NOMO-1 treated with dmso at 0.1 percent for 144 hours (cell line): Measurements from ENCODE around the gene PAX8.

Experiments
- DNase-seq: peaks from one replicate; lab custom pipeline; 2025; ENCODE audit not compliant: unreplicated experiment; lab: John Stamatoyannopoulos, UW

Gene PAX8

DNA sequence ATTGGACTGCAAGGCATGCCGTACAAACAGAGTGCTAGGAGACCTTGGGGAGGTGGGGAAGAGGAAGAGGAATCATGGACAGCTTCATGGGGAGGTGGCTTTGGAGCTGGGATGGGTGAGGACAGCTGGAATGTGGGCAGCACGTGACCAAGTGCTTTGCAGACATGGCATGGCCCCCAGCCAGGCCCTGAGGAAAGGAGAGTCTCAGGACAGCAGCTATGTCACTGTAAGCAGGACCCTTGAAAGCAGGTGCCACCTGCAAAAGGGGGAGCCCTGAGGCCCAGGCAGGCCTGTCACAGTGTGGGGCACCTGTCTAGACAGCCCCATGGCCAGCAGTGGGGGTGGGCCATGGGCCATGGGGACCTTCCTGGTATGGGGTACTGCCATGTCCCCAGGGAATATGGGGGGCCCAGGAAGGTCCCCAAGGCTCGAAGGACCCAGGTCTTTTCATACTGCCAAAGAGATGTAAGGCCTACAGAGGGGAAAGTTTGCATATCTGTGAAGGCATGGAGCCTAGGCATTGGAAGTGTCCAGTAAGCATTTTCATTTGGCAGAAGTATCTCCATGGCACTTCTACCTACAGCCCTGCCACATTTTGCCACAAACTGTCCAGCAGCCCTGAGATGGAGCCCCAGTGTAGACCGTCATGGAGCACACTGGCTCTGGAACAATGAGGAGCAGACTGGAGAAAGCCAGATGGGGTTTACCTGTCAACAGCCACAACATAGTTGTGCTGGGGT lies 9.9 kb downstream of the PAX8 start:
- no peak for DNase-seq

DNA sequence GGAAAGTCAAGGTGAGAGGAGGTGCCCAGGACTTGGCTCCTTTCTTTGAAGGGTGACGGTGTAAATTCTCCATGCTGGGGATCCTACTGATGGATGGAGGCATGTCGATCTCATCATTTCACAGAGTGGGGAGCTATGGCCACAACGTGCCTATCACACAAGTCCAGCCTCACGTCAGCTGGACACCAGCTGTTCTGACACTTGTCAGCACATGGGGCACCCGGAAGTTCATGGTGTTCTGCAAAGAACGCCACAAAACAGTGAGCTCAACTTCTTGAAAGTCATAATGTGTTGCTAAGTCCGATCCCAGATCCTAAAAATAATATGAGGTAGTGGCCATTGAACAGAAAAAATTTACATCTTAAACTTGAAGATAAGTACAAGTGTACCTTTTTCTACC lies 12.3 kb downstream of the PAX8 start:
- DNase-seq, result no peak

DNA sequence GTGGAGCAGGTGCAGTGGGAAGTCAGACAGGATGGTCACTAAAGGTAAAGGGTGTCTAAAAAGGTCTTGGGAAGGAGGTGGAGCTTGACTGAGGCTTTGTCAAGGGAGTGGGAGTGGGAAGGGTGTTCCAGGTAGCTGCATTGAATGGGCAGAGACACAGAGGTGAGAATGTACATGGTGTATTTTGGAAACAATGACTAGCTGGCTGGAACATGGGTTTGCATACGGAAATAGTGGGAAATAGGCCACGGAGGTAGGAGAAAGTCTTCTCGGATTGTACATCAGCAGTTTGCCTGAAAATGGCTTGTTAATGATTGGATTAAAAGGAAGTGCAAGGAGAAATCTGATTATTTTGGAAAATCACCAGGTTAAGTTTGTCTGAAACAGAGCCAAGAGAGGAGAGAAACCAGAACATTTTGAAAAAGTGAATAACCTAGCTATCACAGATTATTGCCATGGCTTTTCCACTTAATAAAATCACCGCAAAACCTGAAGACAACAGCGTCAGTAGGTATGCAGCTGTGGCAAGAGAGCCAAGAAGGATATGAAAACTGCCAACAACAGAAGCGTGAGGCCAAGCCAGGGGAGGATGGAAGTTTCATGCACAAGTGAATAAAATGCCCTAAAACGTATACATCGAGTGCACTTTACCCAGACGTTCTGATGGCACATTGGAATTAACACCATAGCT lies 13.9 kb downstream of the PAX8 start:
- DNase-seq, result no peak

DNA sequence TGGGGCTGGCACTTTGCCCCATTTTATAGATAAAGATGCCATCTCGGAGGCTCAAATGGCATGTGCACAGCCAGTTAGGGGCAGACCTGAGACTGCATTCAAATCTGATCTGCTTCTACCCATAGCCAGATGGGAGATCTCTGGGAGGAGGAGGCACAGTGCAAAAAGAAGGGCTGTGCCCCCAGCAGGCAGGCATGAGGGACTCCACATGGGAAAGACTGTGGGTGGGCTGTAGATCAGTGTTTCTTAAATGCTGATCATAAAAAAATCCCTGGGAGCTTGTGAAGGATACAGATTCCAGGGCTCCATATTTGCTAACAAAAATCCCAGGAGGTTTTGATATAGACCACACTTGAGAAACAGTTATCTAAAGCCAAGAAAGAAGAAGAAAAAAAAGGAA lies 15.2 kb downstream of the PAX8 start:
- DNase-seq, result no peak

DNA sequence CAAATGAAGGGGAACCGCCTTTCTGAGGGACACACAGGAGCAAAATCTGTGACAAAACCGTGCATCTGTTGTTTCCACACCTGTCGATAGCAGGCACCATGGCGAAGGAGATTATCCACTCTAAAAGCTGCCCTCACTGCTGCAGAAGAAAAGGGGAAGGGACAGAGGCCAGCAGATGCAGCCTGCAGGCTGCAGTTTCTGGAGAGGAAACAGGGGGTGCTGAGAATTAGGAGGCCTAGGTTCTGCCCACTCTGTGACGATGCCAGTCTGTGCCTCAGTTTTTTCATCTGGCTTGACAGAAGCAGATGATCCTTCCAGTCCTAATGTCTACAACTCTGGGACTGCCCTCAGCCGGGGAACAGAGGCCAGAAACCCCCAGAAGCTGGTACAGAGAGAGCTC lies 17.7 kb downstream of the PAX8 start:
- peak; percentile 58 for DNase-seq

DNA sequence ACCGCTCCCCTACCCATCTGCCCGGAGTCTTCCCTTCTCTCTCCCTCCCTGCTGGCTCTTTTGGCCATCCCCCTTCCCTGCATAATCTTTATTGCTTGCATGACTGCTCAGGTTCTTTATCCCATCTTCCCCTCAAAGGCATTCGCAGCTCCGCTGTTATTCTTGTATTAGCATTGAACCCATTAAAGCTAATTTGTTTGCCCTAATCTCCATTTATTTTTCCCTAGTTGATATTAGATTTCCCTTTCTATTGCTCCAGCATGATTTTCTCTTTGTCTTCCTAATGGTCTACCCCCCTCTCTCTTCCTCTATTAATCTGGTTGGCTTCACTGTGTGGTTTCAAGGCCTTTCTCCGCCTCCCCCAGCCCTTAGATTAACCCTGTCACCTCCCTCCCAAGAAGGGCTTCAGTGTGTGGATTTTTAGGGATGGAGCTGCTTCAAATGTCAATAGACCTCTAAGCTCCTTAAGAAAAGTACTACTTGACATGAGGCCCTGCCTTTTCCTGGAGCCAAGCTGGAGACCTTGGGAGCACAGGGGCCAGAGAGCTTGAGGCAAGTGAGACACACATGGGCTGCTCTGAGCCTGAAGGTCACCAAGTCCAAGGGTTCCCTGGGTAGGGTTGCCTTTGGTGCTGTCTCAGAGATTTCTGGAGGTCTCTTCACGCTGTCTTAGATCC lies 20.1 kb downstream of the PAX8 start:
- no peak for DNase-seq

DNA sequence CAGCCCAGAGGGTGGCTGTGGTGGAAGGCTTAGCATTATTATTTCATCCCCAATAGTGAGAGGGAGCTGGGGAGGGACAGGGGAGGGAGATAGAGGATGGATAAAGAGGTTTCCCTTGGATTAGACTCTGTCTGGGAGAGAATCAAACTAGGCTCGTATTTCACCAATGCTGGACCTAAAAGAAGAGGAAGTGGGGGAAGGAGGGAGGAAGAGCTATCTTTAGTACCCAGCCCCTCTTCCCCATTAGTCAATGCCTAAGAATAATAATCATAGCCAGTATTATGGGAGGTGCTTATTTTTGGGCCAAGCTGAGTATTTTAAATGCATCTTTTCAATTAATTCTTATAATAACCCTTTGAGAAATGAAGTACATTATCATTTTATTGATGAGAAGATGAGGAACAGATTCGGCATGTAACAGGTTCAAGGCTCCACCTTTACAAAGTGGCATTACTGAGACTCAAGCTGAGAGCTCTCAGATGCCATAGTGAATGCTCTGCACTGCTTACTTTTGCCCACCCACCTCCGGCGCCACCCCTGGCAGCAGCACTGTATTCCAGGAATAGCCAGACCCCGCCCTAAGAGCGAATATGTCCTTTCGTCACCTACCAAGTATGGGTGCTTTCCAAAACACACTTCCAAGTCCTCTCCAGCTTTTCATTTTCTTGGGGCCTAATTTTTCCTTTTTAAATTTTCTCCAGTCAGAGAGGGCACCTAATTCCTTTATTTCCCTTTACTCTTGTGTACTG lies 21.0 kb downstream of the PAX8 start:
- DNase-seq, result peak; percentile 31

DNA sequence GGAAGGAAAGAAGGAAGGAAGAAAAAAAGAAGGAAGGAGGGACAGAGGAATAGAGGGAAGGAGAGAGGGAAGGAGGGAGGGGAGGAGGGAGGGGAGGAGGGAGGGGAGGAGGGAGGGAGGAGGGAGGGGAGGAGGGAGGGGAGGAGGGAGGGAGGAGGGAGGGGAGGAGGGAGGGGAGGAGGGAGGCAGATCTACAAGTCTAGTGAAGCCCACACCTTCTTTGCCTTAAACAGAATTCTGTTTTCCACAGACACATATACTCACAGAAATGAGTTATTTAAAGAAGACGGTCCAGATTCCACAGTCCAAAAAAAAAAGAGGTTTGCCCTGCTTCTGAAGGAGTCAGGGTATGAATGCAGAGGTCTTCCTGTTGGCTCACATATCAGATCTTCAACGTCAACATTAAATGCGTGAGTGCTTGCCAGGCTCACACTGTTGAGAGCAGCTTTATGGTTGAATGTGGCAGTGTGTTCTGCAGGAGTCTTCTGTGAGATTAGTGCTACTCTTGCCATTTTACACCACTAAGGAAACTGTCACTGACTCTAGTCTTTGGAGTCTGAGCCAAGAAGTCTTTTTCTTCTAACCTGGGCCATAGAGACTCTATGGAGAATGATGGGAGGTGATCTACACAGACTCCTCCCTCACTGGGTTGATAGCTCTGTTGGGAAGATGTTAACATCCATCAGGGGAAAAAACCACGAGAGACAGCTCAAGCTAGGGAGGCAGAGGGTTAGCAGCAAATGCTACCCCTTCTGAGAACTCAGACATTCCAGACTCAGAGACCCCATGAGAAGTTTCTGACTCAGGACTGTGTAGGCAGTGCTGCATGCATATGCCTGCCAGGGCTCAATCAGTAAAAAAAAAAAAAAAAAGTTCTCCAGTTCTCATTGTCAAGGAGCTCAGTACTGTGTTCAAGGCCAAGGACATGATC lies 23.3 kb downstream of the PAX8 start:
- no peak for DNase-seq

DNA sequence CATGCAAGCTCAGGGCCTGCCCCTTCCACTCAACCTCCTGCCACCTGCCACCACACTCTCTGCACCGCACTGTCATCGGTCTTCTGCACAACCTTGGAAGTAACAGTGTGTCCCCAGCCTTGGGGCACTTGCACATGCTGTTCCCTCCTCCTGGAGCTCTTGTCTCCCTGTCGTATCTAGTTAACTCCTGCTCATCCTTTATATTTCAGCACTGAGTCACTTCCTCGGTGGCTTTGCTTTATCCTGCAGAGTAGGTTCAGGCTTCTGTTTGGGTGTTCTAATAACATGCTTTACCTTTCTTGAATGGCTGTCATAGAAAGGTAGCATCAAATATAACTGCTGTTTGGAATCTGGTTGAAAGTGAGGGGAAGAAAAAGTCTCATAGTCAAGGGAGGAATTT lies 25.3 kb downstream of the PAX8 start:
- no peak for DNase-seq

DNA sequence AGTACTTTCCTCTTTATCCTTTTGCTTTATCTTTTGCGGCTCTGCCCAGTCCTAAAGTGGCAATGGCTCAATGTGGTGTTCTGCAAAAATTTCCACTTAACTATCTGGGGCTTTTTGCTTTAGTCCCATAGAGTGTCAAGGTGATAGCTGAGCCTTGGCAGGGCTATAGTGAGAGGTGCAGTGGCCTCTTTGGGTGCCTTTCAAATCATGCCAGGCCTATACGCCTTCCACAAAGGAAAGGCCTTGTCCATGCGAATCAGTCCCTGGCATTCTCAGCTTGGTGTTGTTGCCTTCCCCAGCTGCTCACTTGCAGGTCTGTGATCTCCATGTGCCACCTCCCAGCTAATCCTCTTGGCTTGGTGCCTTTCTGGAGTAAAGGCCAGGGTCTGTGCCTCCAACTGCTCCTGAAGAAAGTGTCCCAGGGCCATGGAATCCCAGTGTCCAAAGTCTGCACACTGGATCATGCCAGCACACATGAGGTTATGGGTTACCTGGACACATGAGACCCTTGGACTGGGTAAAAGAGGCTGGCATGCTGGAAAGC lies 26.6 kb downstream of the PAX8 start:
- no peak for DNase-seq

DNA sequence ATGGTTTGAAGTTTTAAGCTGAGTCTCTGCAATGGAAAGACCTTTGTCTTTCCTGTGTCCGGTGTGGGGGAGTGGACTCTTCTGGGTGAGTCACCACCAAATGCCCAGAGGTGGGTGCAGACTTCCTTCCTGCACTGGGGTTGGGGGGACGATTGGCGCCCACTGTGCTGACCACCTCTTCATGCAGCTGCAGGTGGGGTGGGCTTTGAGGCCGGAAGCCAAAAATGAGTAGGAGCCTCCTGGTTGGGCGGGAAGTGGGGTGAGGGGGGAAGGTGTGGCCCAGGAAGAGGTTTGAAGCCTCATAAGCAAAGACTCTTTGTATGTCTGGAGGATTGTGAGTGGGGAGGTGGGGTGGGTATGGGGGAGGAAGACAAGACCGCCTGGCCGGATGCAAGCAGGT lies 27.6 kb downstream of the PAX8 start:
- DNase-seq, result no peak

DNA sequence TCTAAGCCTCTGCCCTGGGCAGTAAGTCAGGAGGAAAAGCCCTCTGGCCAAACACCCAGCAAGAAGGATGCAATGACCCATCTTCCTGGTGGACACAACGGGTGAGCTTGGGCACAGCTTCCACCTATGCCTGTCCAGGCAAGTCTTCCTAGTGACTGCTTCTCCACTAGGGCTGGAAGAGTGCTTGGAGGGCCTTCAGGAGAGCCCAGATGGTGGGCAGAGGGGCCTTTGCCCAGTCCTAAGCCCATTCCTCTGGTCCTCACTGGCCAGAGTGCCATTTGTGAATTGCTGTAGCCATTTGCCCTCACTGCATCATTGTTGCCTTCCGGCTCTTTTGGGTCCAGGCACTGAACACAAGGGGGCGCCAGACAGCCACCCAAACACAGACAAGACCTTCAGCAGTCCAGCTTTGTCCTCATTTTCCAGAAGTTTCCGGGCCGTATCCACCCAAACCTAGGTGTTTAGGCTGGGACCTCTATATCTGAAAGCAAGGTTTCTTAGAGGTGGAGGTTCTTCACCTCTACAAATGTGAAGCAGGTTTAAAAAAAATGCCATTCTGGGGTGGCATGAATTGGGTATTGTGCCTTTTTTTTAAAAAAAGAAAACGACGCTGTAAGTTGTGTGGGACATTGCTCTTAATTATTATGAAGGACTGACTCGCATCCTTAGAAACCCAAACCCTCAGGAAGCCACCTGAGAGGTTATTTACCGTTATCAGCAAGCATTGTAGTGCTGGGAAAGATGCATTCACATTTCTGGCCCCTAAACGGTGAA lies 29.5 kb downstream of the PAX8 start:
- DNase-seq, result peak; percentile 35

DNA sequence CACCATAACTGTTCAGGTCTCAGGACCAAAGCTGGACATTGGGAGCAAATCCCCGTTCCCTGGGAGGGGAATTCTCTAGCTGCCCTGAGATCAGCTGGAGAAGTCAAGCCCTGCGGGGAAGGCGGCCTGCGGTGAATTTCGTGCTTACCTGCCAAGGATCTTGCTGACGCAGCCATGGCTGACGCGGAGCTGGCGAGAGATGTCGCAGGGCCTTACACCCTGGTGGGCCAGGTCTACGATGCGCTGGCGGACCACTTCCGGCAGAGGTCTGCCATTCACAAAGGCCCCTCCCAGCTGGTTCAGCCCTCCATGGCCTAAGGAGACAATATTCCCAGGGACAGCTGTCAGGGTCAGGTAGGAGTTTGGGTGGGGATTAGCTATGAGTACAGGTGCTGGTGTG lies 32.1 kb downstream of the PAX8 start:
- no peak for DNase-seq

DNA sequence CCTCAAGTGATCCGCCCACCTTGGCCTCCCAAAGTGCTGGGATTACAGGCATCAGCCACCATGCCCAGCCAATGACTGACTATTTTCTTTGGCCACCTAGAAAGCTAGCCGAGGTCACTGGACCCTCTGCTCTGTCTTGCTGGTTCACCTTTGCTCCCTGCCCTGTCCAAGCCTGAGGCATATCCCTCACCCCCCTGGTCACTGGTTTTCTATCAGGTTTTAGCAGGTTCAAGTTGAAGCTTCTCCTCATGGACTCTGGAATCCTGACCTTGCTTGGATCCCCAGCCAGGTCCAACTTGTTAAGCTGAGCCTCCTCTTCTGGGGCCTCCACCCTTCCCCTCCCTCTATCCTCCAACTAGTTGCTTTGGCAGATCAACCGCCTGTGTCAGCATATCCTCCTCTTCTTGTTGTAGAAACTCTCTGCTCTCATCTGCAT lies 33.4 kb downstream of the PAX8 start:
- DNase-seq, result no peak

DNA sequence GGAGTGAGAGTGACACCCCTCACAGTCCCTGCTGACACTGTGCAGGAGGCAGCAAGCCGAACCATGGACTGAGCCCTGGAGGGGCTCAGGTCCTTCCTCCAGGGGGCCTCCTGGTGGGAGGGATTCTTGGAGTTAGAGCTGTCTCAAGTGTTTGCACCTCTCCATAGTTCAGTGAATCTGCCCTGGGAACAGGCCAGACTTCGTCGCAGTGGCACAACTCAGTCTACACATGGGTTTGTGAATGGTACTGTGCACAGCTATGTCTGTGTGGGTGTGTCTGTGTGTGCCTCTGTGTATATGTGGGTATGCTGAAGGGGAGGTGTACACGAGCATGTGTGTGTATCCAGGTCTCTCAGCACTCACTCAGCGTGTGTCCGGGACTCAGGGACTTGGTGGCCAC lies 36.4 kb downstream of the PAX8 start:
- no peak for DNase-seq

DNA sequence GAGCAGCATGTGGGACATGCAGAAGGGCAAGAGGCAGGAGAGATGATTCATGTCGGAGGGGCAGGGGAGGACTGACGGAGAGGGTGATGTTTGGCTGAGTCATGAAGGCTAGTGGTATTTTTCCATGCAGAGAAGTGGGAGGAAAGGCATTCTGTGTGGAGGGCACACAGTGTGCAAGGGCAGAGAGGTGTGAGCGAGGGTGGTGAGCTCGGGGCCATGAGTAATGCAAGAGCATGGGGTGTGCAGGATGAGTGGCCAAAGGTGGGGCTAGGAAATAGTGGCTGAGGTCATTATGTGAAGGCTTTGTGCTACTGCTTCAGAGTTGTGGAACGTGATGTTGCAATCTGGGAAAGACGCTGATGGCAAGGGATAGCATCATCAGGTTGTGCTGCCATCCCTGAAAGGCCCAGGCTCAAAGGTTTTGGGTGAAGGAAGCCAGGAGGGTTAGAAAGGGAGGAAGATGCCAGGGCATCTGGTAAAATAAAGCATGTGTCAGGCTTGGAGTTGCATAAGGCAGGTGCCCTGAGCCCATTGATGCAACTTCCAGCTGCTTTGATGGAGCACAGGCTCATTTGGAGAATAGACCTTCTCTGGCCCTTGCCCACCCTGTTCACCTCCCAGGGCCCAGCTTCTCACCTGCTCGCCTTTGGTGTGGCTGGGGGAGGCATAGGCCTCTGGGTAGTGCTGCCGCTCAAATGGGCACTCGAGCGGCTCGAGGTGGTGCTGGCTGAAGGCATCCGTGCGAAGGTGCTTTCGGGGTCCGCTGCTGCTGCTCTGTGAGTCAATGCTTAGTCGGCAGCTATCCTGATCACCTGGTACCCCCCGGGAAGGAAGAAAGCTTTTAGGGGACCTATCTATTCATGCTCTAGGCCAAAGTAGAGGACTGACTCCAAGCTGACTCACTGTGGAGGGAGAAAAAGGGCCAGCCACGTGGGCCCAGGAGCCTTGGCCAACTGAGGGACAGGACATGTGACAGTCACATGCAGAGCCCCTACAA lies 37.5 kb downstream of the PAX8 start:
- DNase-seq, result peak; percentile 21

DNA sequence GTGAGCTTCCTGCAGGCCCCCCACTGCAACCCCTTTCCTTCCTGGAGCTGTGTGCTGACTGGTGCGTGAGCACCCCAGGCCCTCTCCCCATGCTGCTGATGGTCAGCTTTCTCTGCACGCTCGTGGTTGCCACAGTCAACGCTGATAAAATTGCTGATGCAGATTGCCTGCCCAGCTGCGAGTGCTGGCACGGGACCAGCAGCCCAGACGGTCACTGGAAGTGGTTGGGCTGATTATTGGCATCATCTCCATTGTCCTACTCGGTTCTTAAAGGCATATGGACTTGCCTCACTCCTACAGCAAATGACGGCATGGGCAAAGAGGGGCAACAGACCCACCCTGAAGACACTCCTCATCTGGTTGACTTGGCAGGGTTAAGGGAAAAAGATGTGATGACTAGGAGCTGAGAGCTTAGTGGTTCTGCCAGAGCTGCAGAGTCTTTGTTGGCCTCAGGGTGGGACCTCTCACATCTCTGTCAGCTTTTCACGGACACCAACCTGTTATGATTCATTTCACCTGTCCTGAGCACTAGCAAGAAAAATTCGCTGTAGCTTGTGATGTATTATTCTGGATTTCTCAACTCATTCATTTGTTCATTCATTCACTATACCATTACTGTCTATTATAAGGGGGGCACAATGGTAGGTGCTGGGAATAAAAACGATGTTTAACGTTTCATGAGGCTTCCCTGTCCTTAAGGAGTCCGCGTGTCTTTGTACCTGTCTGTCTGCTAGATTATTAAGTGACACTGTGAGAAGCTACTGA lies 38.4 kb downstream of the PAX8 start:
- DNase-seq, result no peak
